ENCODE results near the gene UNC50. TPM values are rescaled to one million over a fixed set of nuclear protein-coding genes. Genes with fewer than 3 reads are reported as not detected.
"Not testable (repeated sequence)": the region's sequence is repeated elsewhere in the genome, so short reads cannot be mapped to it uniquely, and the experiment has no call there.

The UNC50 gene
- total RNA-seq, 4 donors from 2014 or later = 32.9 to 56.4 (median 49.7) TPM

- ATAC-seq (ENCODE audit: low FRiP score) = no peak
- no peak for DNase-seq (ENCODE audit: low spot score)
- TF ChIP-seq CTCF (IDR thresholded peaks at IDR 0.05) = no peak
These were observed 24.4 kb upstream of the UNC50 start for GRCh38 chr2:98583816-98584618.

GRCh38 chr2:98585386-98585785 lies 23.0 kb upstream of the UNC50 start:
- no peak for ATAC-seq (ENCODE audit: low FRiP score)
- no peak for DNase-seq (ENCODE audit: low spot score)
- no peak for TF ChIP-seq CTCF (IDR thresholded peaks at IDR 0.05)

- TF ChIP-seq CTCF (IDR thresholded peaks at IDR 0.05) = no peak
- no peak for DNase-seq (ENCODE audit: low spot score)
These were observed 21.7 kb upstream of the UNC50 start for GRCh38 chr2:98586551-98587140.

GRCh38 chr2:98588880-98589431 lies 19.4 kb upstream of the UNC50 start:
- ATAC-seq (ENCODE audit: low FRiP score) (no peak), DNase-seq (ENCODE audit: low spot score) (no peak)
- TF ChIP-seq CTCF (IDR thresholded peaks at IDR 0.05) = no peak

More at GRCh38 chr2:98586551-98587140, 21.7 kb upstream of the UNC50 start:
- ATAC-seq (ENCODE audit: low FRiP score) = no peak

GRCh38 chr2:98589489-98589888 lies 18.9 kb upstream of the UNC50 start:
- no peak for ATAC-seq (ENCODE audit: low FRiP score)
- no peak for DNase-seq (ENCODE audit: low spot score)
- no peak for TF ChIP-seq CTCF (IDR thresholded peaks at IDR 0.05)

- no peak for ATAC-seq (ENCODE audit: low FRiP score)
- TF ChIP-seq CTCF (IDR thresholded peaks at IDR 0.05) = no peak
These were observed 15.8 kb upstream of the UNC50 start for GRCh38 chr2:98592565-98592964.

GRCh38 chr2:98594665-98595064 lies 13.7 kb upstream of the UNC50 start:
- not testable (repeated sequence) for DNase-seq (ENCODE audit: low spot score); ATAC-seq (ENCODE audit: low FRiP score)

More at GRCh38 chr2:98592565-98592964, 15.8 kb upstream of the UNC50 start:
- DNase-seq (ENCODE audit: low spot score) = no peak

All from omental fat pad (tissue), 4 donors.